ENCODE data around the gene LRRC7. TPM values are rescaled to one million over a fixed set of nuclear protein-coding genes. Genes with fewer than 3 reads are reported as not detected.

LRRC7 gene
- total and polyA plus RNA-seq, 2 experiments from 2014 or later, result 1.2 TPM; not detected in 1

DNA sequence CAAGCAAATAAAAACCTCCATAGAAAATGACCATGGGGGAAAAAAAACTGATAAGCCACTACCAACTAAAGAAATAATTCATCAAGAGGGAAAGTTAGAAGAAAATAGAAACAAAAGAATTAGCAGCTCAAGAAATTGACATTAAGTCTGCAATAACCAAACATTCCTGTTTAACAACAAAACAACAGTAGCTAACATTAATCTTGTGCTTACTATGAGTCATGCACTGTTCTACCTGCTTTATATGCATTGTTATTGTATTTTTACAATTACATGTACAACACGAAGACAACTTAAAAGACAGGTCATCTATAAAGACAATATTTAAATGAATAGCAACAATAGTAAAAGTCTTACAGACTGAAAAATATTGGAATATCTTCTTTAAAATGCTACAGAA lies 34.4 kb upstream of the LRRC7 start:
- peaks cover 6% of the 10 kb centered on the region; the same call in 1 of the 3 replicates for H3K4me1 Mint-ChIP-seq
- no peak overlapping the region for H3K27ac ChIP-seq (ENCODE audit: low read depth)
- no peak overlapping the region for H2AFZ ChIP-seq
- no peak for ATAC-seq
- H3K4me3 ChIP-seq, result no peak overlapping the region
- H3K27ac Mint-ChIP-seq, result no peak overlapping the region
- H3F3A ChIP-seq (replicated peaks; ENCODE audit: low read depth), result no peaks in the 10 kb centered on the region
- H3K4me1 ChIP-seq (ENCODE audit: insufficient read depth), result peaks cover 11% of the 10 kb centered on the region; the same call in 1 of the 2 replicates
- H3K27me3 ChIP-seq (ENCODE audit: insufficient read depth), result no peaks in the 10 kb centered on the region
- H3K9me2 ChIP-seq (ENCODE audit: insufficient read depth), result no peaks in the 10 kb centered on the region
- H4K20me1 ChIP-seq (replicated peaks; ENCODE audit: insufficient read depth), result no peaks in the 10 kb centered on the region
- TF ChIP-seq, protein P1, sequence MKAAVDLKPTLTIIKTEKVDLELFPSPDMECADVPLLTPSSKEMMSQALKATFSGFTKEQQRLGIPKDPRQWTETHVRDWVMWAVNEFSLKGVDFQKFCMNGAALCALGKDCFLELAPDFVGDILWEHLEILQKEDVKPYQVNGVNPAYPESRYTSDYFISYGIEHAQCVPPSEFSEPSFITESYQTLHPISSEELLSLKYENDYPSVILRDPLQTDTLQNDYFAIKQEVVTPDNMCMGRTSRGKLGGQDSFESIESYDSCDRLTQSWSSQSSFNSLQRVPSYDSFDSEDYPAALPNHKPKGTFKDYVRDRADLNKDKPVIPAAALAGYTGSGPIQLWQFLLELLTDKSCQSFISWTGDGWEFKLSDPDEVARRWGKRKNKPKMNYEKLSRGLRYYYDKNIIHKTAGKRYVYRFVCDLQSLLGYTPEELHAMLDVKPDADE (IDR thresholded peaks at IDR 0.05), result no peak
- no peak for TF ChIP-seq POLR2AphosphoS5 (IDR thresholded peaks at IDR 0.05; ENCODE audit: low read depth)
- TF ChIP-seq STAT1 (IDR thresholded peaks at IDR 0.05; ENCODE audit: unreplicated experiment), result no peak
- no peak for TF ChIP-seq EZH2 (IDR thresholded peaks at IDR 0.05; ENCODE audit: low read depth, unreplicated experiment)
- no peak for TF ChIP-seq NANOG (IDR thresholded peaks at IDR 0.05; ENCODE audit: borderline replicate concordance)
- no peak for TF ChIP-seq ZNF331 (CRISPR knock-in tag; IDR thresholded peaks at IDR 0.05; ENCODE audit: low read depth)
- TF ChIP-seq, protein P2, sequence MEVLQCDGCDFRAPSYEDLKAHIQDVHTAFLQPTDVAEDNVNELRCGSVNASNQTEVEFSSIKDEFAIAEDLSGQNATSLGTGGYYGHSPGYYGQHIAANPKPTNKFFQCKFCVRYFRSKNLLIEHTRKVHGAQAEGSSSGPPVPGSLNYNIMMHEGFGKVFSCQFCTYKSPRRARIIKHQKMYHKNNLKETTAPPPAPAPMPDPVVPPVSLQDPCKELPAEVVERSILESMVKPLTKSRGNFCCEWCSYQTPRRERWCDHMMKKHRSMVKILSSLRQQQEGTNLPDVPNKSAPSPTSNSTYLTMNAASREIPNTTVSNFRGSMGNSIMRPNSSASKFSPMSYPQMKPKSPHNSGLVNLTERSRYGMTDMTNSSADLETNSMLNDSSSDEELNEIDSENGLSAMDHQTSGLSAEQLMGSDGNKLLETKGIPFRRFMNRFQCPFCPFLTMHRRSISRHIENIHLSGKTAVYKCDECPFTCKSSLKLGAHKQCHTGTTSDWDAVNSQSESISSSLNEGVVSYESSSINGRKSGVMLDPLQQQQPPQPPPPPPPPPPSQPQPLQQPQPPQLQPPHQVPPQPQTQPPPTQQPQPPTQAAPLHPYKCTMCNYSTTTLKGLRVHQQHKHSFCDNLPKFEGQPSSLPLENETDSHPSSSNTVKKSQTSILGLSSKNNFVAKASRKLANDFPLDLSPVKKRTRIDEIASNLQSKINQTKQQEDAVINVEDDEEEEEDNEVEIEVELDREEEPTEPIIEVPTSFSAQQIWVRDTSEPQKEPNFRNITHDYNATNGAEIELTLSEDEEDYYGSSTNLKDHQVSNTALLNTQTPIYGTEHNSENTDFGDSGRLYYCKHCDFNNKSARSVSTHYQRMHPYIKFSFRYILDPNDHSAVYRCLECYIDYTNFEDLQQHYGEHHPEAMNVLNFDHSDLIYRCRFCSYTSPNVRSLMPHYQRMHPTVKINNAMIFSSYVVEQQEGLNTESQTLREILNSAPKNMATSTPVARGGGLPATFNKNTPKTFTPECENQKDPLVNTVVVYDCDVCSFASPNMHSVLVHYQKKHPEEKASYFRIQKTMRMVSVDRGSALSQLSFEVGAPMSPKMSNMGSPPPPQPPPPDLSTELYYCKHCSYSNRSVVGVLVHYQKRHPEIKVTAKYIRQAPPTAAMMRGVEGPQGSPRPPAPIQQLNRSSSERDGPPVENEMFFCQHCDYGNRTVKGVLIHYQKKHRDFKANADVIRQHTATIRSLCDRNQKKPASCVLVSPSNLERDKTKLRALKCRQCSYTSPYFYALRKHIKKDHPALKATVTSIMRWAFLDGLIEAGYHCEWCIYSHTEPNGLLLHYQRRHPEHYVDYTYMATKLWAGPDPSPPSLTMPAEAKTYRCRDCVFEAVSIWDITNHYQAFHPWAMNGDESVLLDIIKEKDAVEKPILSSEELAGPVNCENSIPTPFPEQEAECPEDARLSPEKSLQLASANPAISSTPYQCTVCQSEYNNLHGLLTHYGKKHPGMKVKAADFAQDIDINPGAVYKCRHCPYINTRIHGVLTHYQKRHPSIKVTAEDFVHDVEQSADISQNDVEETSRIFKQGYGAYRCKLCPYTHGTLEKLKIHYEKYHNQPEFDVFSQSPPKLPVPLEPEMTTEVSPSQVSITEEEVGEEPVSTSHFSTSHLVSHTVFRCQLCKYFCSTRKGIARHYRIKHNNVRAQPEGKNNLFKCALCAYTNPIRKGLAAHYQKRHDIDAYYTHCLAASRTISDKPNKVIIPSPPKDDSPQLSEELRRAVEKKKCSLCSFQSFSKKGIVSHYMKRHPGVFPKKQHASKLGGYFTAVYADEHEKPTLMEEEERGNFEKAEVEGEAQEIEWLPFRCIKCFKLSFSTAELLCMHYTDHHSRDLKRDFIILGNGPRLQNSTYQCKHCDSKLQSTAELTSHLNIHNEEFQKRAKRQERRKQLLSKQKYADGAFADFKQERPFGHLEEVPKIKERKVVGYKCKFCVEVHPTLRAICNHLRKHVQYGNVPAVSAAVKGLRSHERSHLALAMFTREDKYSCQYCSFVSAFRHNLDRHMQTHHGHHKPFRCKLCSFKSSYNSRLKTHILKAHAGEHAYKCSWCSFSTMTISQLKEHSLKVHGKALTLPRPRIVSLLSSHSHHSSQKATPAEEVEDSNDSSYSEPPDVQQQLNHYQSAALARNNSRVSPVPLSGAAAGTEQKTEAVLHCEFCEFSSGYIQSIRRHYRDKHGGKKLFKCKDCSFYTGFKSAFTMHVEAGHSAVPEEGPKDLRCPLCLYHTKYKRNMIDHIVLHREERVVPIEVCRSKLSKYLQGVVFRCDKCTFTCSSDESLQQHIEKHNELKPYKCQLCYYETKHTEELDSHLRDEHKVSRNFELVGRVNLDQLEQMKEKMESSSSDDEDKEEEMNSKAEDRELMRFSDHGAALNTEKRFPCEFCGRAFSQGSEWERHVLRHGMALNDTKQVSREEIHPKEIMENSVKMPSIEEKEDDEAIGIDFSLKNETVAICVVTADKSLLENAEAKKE (CRISPR knock-in tag; IDR thresholded peaks at IDR 0.05), result no peak
- no peak for TF ChIP-seq CREB1 (CRISPR knock-in tag; IDR thresholded peaks at IDR 0.05; ENCODE audit: low read depth)
- TF ChIP-seq, protein P3, sequence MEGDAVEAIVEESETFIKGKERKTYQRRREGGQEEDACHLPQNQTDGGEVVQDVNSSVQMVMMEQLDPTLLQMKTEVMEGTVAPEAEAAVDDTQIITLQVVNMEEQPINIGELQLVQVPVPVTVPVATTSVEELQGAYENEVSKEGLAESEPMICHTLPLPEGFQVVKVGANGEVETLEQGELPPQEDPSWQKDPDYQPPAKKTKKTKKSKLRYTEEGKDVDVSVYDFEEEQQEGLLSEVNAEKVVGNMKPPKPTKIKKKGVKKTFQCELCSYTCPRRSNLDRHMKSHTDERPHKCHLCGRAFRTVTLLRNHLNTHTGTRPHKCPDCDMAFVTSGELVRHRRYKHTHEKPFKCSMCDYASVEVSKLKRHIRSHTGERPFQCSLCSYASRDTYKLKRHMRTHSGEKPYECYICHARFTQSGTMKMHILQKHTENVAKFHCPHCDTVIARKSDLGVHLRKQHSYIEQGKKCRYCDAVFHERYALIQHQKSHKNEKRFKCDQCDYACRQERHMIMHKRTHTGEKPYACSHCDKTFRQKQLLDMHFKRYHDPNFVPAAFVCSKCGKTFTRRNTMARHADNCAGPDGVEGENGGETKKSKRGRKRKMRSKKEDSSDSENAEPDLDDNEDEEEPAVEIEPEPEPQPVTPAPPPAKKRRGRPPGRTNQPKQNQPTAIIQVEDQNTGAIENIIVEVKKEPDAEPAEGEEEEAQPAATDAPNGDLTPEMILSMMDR (conservative IDR thresholded peaks at IDR 0.05; ENCODE audit: low read depth in 2 of 2), result no peak
- TF ChIP-seq JUNB (IDR thresholded peaks at IDR 0.05; ENCODE audit: unreplicated experiment), result no peak
- no peak for TF ChIP-seq EZH2phosphoT487 (IDR thresholded peaks at IDR 0.05; ENCODE audit: unreplicated experiment)
- no peak for TF ChIP-seq ZNF114 (CRISPR knock-in tag; IDR thresholded peaks at IDR 0.05)
- TF ChIP-seq, protein P4, sequence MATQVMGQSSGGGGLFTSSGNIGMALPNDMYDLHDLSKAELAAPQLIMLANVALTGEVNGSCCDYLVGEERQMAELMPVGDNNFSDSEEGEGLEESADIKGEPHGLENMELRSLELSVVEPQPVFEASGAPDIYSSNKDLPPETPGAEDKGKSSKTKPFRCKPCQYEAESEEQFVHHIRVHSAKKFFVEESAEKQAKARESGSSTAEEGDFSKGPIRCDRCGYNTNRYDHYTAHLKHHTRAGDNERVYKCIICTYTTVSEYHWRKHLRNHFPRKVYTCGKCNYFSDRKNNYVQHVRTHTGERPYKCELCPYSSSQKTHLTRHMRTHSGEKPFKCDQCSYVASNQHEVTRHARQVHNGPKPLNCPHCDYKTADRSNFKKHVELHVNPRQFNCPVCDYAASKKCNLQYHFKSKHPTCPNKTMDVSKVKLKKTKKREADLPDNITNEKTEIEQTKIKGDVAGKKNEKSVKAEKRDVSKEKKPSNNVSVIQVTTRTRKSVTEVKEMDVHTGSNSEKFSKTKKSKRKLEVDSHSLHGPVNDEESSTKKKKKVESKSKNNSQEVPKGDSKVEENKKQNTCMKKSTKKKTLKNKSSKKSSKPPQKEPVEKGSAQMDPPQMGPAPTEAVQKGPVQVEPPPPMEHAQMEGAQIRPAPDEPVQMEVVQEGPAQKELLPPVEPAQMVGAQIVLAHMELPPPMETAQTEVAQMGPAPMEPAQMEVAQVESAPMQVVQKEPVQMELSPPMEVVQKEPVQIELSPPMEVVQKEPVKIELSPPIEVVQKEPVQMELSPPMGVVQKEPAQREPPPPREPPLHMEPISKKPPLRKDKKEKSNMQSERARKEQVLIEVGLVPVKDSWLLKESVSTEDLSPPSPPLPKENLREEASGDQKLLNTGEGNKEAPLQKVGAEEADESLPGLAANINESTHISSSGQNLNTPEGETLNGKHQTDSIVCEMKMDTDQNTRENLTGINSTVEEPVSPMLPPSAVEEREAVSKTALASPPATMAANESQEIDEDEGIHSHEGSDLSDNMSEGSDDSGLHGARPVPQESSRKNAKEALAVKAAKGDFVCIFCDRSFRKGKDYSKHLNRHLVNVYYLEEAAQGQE (IDR thresholded peaks at IDR 0.05; ENCODE audit: unreplicated experiment), result no peak
- no peaks in the 10 kb centered on the region for H3K36me3 Mint-ChIP-seq (ENCODE audit: low read depth)
- no peaks in the 10 kb centered on the region for H3K27me3 Mint-ChIP-seq (ENCODE audit: insufficient read depth, low read depth, poor library complexity)
- no peak for DNase-seq (ENCODE audit: low spot score)
- no peak overlapping the region for H3K4me3 Mint-ChIP-seq
- H3K4me2 ChIP-seq, result no peak overlapping the region
- H3K79me2 ChIP-seq (replicated peaks; ENCODE audit: insufficient read depth), result no peaks in the 10 kb centered on the region
- no peaks in the 10 kb centered on the region for H3K36me3 ChIP-seq (ENCODE audit: insufficient read depth)
- no peaks in the 10 kb centered on the region for H3K9me3 Mint-ChIP-seq
